IMR-90 (cell line): ENCODE measurements around the gene NLGN1. TPM values are rescaled to one million over a fixed set of nuclear protein-coding genes. Genes with fewer than 3 reads are reported as not detected.

ENCODE experiments used
- ATAC-seq: fragments of 200-7000 bp; cut with Tn5 transposase; 2 replicates; pipeline ENCODE4 v1.9.1; 2020; ENCODE audit warnings: low read depth, mild to moderate bottlenecking, moderate library complexity
- BruUV-seq: library from RNA; stranded (reverse); fragments of 400-500 nt; replicated peaks from 2 replicates; lab custom pipeline; 2021; lab: Mats Ljungman, UMichigan
- CTCF ChIA-PET: fragments of 300-600 bp; formaldehyde crosslinking; extraction: SDS; loops from one replicate; lab custom pipeline; 2021; ENCODE audit warnings: antibody characterized with exemption; lab: Yijun Ruan, JAX
- POLR2A ChIA-PET: fragments of 300-600 bp; sonication (Branson Sonifier 250); formaldehyde crosslinking; loops from one replicate; lab custom pipeline; 2022; ENCODE audit warnings: antibody characterized with exemption; ENCODE audit not compliant: unreplicated experiment; lab: Charles Lee
- DNase-seq: peaks from one replicate; pipeline ENCODE4 v3.0.0; 2013
- H2AFZ ChIP-seq: replicated peaks from 2 replicates; pipeline ENCODE3; 2013; ENCODE audit warnings: low read length, mild to moderate bottlenecking; ENCODE audit not compliant: poor library complexity
- H2AK5ac ChIP-seq: 2 replicates; pipeline ENCODE4 v1.6.1; 2013; ENCODE audit warnings: low read depth, low read length, inconsistent platforms
- H2AK9ac ChIP-seq: replicated peaks from 2 replicates; pipeline ENCODE3; 2013; ENCODE audit warnings: mild to moderate bottlenecking, low read depth, low read length, moderate library complexity; ENCODE audit not compliant: poor library complexity
- H2BK120ac ChIP-seq: 2 replicates; pipeline ENCODE4 v1.6.1; 2013; ENCODE audit warnings: low read depth, low read length, inconsistent platforms
- H2BK15ac ChIP-seq: 3 replicates; pipeline ENCODE4 v1.6.1; 2013; ENCODE audit warnings: low read depth, low read length, inconsistent platforms
- H2BK20ac ChIP-seq: 2 replicates; pipeline ENCODE4 v1.6.1; 2013; ENCODE audit warnings: low read depth, mild to moderate bottlenecking, inconsistent platforms, low read length, moderate library complexity
- H2BK5ac ChIP-seq: 2 replicates; pipeline ENCODE4 v1.6.1; 2013; ENCODE audit warnings: mild to moderate bottlenecking, low read depth, low read length, inconsistent platforms; ENCODE audit not compliant: poor library complexity, severe bottlenecking
- H3K14ac ChIP-seq: replicated peaks from 2 replicates; pipeline ENCODE4 v1.6.1; 2013; ENCODE audit warnings: low read depth, low read length, inconsistent platforms
- H3K18ac ChIP-seq: 2 replicates; pipeline ENCODE4 v1.6.1; 2013; ENCODE audit warnings: low read depth, low read length, control low read depth
- H3K23ac ChIP-seq: 2 replicates; pipeline ENCODE4 v1.6.1; 2013; ENCODE audit warnings: low read depth, low read length, inconsistent platforms
- H3K27ac ChIP-seq: 2 replicates; pipeline ENCODE4 v1.5.1; 2013; ENCODE audit warnings: mild to moderate bottlenecking, control low read depth, low read length; ENCODE audit not compliant: insufficient read depth
- H3K27me3 ChIP-seq: 2 replicates; pipeline ENCODE4 v1.6.1; 2013; ENCODE audit warnings: low read length; ENCODE audit not compliant: control insufficient read depth, insufficient read depth
- H3K36me3 ChIP-seq: 2 replicates; pipeline ENCODE4 v1.6.1; 2013; ENCODE audit warnings: low read length, mixed read lengths; ENCODE audit not compliant: control insufficient read depth, insufficient read depth
- H3K4ac ChIP-seq: 2 replicates; pipeline ENCODE4 v1.6.1; 2013; ENCODE audit warnings: low read depth, low read length, inconsistent platforms
- H3K4me1 ChIP-seq: 2 replicates; pipeline ENCODE4 v1.6.1; 2013; ENCODE audit warnings: low read length, mixed read lengths; ENCODE audit not compliant: control insufficient read depth, insufficient read depth
- H3K4me2 ChIP-seq: 2 replicates; pipeline ENCODE4 v1.6.1; 2013; ENCODE audit warnings: low read depth, mild to moderate bottlenecking, control low read depth, low read length, moderate library complexity
- H3K4me3 ChIP-seq: 2 replicates; pipeline ENCODE4 v1.5.1; 2013; ENCODE audit warnings: low read depth, mild to moderate bottlenecking, control low read depth, low read length, moderate library complexity; ENCODE audit not compliant: insufficient read depth
- H3K56ac ChIP-seq: 2 replicates; pipeline ENCODE4 v1.6.1; 2013; ENCODE audit warnings: low read length, inconsistent platforms; ENCODE audit not compliant: insufficient read depth; ENCODE audit errors: extremely low read depth
- H3K79me1 ChIP-seq, 2 experiments: 2 replicates each; pipeline ENCODE4 v1.6.1; 2013; ENCODE audit warnings: low read length in 2 of 2, inconsistent platforms in 1 of 2, low read depth in 1 of 2
- H3K9ac ChIP-seq: 2 replicates; pipeline ENCODE4 v1.6.1; 2013; ENCODE audit warnings: low read depth, low read length, control low read depth
- H3K9me1 ChIP-seq: 2 replicates; pipeline ENCODE4 v1.6.1; 2013; ENCODE audit warnings: low read length, inconsistent platforms; ENCODE audit not compliant: insufficient read depth
- H3K9me3 ChIP-seq: 2 replicates; pipeline ENCODE4 v1.6.1; 2013; ENCODE audit warnings: low read length; ENCODE audit not compliant: control insufficient read depth, insufficient read depth
- H4K20me1 ChIP-seq: 2 replicates; pipeline ENCODE4 v1.6.1; 2013; ENCODE audit warnings: low read length, inconsistent platforms; ENCODE audit not compliant: insufficient read depth
- H4K5ac ChIP-seq: 2 replicates; pipeline ENCODE4 v1.6.1; 2013; ENCODE audit warnings: mild to moderate bottlenecking, low read depth, low read length, control low read depth
- H4K8ac ChIP-seq, 2 experiments: 2 replicates each; pipeline ENCODE4 v1.6.1; 2013; ENCODE audit warnings: low read depth in 2 of 2, low read length in 2 of 2, control low read depth in 1 of 2, inconsistent platforms in 1 of 2
- H4K91ac ChIP-seq: 2 replicates; pipeline ENCODE4 v1.6.1; 2013; ENCODE audit warnings: low read depth, low read length, inconsistent platforms; ENCODE audit not compliant: insufficient read depth
- CHD1 ChIP-seq: IDR thresholded peaks from 2 replicates; pipeline ENCODE4 v1.6.1; 2012; ENCODE audit warnings: low read depth, low read length, improper control_type of control experiment
- FOS ChIP-seq: fragments of 150-350 bp; IDR thresholded peaks from 2 replicates; pipeline ENCODE4 v1.6.1; 2016; ENCODE audit warnings: low read depth, low read length
- MAFK ChIP-seq: IDR thresholded peaks from 2 replicates; pipeline ENCODE4 v1.6.1; 2012; ENCODE audit warnings: low read depth, low read length, improper control_type of control experiment
- POLR2A ChIP-seq: IDR thresholded peaks from 2 replicates; pipeline ENCODE4 v1.6.1; 2012; ENCODE audit warnings: mild to moderate bottlenecking, low read depth, low read length
- RAD21 ChIP-seq: IDR thresholded peaks from 2 replicates; pipeline ENCODE4 v1.6.1; 2012; ENCODE audit warnings: low read length, improper control_type of control experiment
- RFX5 ChIP-seq: IDR thresholded peaks from 2 replicates; pipeline ENCODE4 v1.8.0; 2012; ENCODE audit warnings: low read depth, mild to moderate bottlenecking, low read length, moderate library complexity
- WGBS, 2 experiments: methylation state at CpG; one replicate each; pipeline versions ENCODE4 v1.1.5 to v1.1.7; 2013; ENCODE audit warnings: missing lambda C conversion rate in 2 of 2; ENCODE audit not compliant: insufficient read length in 1 of 2; ENCODE audit errors: extremely low coverage in 2 of 2; 5-methylcytosine and 5-hydroxymethylcytosine counted together
- dilution Hi-C: fragments of 300-500 bp; cut with HindIII; formaldehyde crosslinking; loops from one replicate; pipeline ENCODE4 v1.14.3; 2018; ENCODE audit warnings: low sequenced_read_pairs; ENCODE audit not compliant: unreplicated experiment
- in situ Hi-C: fragments of 300-500 bp; cut with MboI; formaldehyde crosslinking; loops from 3 replicates; pipeline ENCODE4 v1.14.3; 2019; ENCODE audit warnings: low sequenced_read_pairs, inconsistent platforms, mixed read lengths
- intact Hi-C: fragments of 100-400 bp; cut with micrococcal nuclease; formaldehyde crosslinking; loops from 2 replicates; pipeline ENCODE4 v1.10.0; 2022
- polyA plus RNA-seq, 3 experiments: library from polyadenylated mRNA; depleted of rRNA; stranded (reverse); fragments of >200 nt; gene quantifications; 2 replicates each; pipeline ENCODE4 v1.2.3, GENCODE V29; 2012; ENCODE audit warnings: low replicate concordance in 1 of 3
- total RNA-seq: library from RNA; depleted of rRNA; stranded (reverse); fragments of >200 nt; gene quantifications from 2 replicates; pipeline ENCODE4 v1.2.3, GENCODE V29; 2012
- TF ChIP-seq, protein P1 (sequence below): conservative IDR thresholded peaks from 2 replicates; pipeline ENCODE4 v1.5.1; 2012; ENCODE audit warnings: mild to moderate bottlenecking, low read depth, low read length, improper control_type of control experiment
- TF ChIP-seq, protein P2 (sequence below): fragments of 150-350 bp; IDR thresholded peaks from 2 replicates; pipeline ENCODE4 v1.6.1; 2016; ENCODE audit warnings: low read depth, mild to moderate bottlenecking, low read length, moderate library complexity, borderline replicate concordance
- TF ChIP-seq, protein P3 (sequence below): fragments of 150-350 bp; IDR thresholded peaks from 2 replicates; pipeline ENCODE4 v1.6.1; 2017; ENCODE audit warnings: mild to moderate bottlenecking, antibody characterized with exemption, low read length, low read depth

Gene NLGN1
- total and polyA plus RNA-seq, 2 of the 4 experiments (the other 2 are of a cell fraction), result 1.8 to 12.5 TPM

DNA sequence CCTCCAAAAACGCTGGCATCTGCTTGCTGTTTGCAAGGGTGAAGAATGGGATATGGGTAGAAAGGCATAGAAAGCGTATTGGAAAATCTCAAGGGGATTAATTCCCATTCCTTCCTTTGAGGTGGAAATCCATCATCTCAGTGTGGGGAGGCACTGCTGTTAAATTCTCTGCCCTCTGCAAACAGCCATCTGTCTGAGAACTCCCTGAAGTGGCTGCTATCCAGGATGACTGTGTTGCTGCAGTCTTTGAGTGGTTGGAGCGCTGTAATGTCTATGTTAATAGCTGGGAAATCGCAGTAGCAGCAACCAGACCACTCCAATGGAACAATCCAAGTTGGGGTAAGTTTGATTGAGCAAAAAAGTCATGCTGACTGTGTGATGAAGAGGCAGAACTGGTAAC is 625.9 kb downstream of the NLGN1 start:
- no peak overlapping the region for H2BK120ac ChIP-seq
- DNase-seq, result peak; percentile 21
- POLR2A ChIA-PET, result interaction anchor here (0.6 kb wide), 1 partner anchor 23 kb away, joined by 5 read pairs; no protein-coding TSS in a partner anchor
- 77% methylated on average over 2 of the region's 4 CpGs; no CpG with 5 or more reads in 1 of the 2 experiments for WGBS, 2 experiments
- TF ChIP-seq FOS (no peak), RAD21 (no peak), MAFK (no peak), POLR2A (no peak), CHD1 (no peak), RFX5 (no peak)
- TF ChIP-seq, protein P1, sequence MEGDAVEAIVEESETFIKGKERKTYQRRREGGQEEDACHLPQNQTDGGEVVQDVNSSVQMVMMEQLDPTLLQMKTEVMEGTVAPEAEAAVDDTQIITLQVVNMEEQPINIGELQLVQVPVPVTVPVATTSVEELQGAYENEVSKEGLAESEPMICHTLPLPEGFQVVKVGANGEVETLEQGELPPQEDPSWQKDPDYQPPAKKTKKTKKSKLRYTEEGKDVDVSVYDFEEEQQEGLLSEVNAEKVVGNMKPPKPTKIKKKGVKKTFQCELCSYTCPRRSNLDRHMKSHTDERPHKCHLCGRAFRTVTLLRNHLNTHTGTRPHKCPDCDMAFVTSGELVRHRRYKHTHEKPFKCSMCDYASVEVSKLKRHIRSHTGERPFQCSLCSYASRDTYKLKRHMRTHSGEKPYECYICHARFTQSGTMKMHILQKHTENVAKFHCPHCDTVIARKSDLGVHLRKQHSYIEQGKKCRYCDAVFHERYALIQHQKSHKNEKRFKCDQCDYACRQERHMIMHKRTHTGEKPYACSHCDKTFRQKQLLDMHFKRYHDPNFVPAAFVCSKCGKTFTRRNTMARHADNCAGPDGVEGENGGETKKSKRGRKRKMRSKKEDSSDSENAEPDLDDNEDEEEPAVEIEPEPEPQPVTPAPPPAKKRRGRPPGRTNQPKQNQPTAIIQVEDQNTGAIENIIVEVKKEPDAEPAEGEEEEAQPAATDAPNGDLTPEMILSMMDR, result no peak
- TF ChIP-seq, protein P2, sequence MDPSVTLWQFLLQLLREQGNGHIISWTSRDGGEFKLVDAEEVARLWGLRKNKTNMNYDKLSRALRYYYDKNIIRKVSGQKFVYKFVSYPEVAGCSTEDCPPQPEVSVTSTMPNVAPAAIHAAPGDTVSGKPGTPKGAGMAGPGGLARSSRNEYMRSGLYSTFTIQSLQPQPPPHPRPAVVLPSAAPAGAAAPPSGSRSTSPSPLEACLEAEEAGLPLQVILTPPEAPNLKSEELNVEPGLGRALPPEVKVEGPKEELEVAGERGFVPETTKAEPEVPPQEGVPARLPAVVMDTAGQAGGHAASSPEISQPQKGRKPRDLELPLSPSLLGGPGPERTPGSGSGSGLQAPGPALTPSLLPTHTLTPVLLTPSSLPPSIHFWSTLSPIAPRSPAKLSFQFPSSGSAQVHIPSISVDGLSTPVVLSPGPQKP, result no peak
- TF ChIP-seq, protein P3, sequence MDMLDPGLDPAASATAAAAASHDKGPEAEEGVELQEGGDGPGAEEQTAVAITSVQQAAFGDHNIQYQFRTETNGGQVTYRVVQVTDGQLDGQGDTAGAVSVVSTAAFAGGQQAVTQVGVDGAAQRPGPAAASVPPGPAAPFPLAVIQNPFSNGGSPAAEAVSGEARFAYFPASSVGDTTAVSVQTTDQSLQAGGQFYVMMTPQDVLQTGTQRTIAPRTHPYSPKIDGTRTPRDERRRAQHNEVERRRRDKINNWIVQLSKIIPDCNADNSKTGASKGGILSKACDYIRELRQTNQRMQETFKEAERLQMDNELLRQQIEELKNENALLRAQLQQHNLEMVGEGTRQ, result no peak
- H3K56ac ChIP-seq, result no peak overlapping the region
- no peak overlapping the region for H3K14ac ChIP-seq
- H2AK9ac ChIP-seq, result no peak overlapping the region
- H3K4me3 ChIP-seq, result no peak overlapping the region
- no peaks in the 10 kb centered on the region for H3K79me1 ChIP-seq
- in situ Hi-C loops (no loop called here), dilution Hi-C loops (no loop called here), intact Hi-C loops (no loop called here)
- H2AFZ ChIP-seq, result no peak overlapping the region
- no peaks in the 10 kb centered on the region for H4K20me1 ChIP-seq
- no peak overlapping the region for H3K23ac ChIP-seq
- no peak overlapping the region for H2BK20ac ChIP-seq
- no peak overlapping the region for H3K18ac ChIP-seq
- CTCF ChIA-PET, result no interaction called here
- H3K4me1 ChIP-seq, result no peaks in the 10 kb centered on the region
- ATAC-seq, result peak; percentile 37; the same call in 1 of the 2 replicates
- no TSS peak for BruUV-seq
- H3K4ac ChIP-seq, result no peak overlapping the region
- H3K27ac ChIP-seq, result no peak overlapping the region
- H4K5ac ChIP-seq, result no peak overlapping the region
- H2BK15ac ChIP-seq, result no peak overlapping the region
- no peak overlapping the region for H2BK5ac ChIP-seq
- H4K91ac ChIP-seq, result no peak overlapping the region
- H3K27me3 ChIP-seq, result no peaks in the 10 kb centered on the region
- H3K9me1 ChIP-seq, result no peaks in the 10 kb centered on the region
- H3K36me3 ChIP-seq, result no peaks in the 10 kb centered on the region
- H4K8ac ChIP-seq, result no peak overlapping the region
- no peaks in the 10 kb centered on the region for H3K9me3 ChIP-seq
- no peak overlapping the region for H2AK5ac ChIP-seq
- no peak overlapping the region for H3K4me2 ChIP-seq
- H3K9ac ChIP-seq, result no peak overlapping the region
